Caki2 (cell line): ENCODE results near the gene SCEL. TPM values are rescaled to one million over a fixed set of nuclear protein-coding genes. Genes with fewer than 3 reads are reported as not detected.
A peak's percentile ranks its signal among the peaks of the same experiment; 100 is the strongest.
"Not testable (repeated sequence)": the region's sequence is repeated elsewhere in the genome, so short reads cannot be mapped to it uniquely, and the experiment has no call there.

Experiments
- DNase-seq: peaks from one replicate; pipeline ENCODE4 v3.0.0-alpha.2; 2015; ENCODE audit warnings: low read depth
- in situ Hi-C: cut with HindIII; loops from 2 replicates; pipeline ENCODE4 v1.10.0; 2016; ENCODE audit warnings: low sequenced_read_pairs, low pct_unique_long_range_greater_than_20kb, mixed read lengths
- total RNA-seq: library from RNA; depleted of rRNA; stranded (reverse); fragments of >200 nt; shearing (Covaris generic); gene quantifications from 2 replicates; pipeline ENCODE4 v1.2.3, GENCODE V29; 2014; ENCODE audit warnings: low replicate concordance

SCEL gene
- total RNA-seq, 1 experiment from 2014 or later, result not detected

- in situ Hi-C loops, result no loop called here
- DNase-seq, result no peak
These were observed 17.2 kb upstream of the SCEL start for GRCh38 chr13:77518266-77518665.

- DNase-seq, in situ Hi-C loops: not testable (repeated sequence)
These were observed 16.1 kb upstream of the SCEL start for GRCh38 chr13:77519396-77519795.

DNA sequence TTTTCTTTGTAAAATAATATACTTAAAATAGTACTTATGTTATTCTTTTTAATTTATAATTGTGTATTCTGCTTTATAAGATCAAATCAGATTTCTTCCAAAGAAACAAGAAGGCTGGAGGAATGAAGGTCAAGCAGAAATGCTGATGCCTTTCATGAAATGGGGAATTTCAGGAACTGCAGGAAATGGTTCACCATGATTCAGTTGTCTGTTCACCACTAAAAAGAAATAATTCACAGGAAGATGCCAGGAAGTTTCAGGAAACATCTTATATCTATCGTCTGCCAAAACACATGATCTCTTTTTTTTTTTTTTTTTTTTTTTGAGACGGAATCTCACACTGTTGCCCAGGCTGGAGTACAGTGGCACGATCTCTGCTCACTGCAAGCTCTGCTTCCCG is 15.7 kb upstream of the SCEL start:
- no peak for DNase-seq

DNA sequence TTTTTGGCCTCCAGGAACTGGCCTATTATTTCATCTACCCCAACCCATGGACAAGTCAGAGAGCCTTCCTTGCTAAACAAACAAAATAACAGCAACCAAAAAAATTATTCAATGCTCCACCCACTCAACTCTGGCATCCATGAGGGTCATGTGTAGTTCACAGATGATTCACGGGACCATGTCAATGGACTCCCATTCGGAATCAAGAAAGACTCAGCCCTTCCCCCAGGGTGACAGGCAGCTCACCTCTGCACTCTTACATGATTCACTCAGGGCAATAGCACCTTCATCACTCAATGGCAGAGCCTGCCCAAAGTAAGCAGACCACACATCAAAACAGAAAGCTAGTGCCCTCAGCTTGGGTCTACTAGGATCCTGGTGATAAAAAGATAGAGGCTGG is 14.3 kb upstream of the SCEL start:
- in situ Hi-C loops, result no loop called here
- DNase-seq, result peak; percentile 78

More for the DNA sequence above, 15.7 kb upstream of the SCEL start:
- in situ Hi-C loops, result no loop called here

- in situ Hi-C loops, result no loop called here
- DNase-seq, result peak; percentile 33
These were observed 13.7 kb upstream of the SCEL start for GRCh38 chr13:77521595-77522367.

- no peak for DNase-seq
- in situ Hi-C loops, result no loop called here
These were observed 13.1 kb upstream of the SCEL start for GRCh38 chr13:77522444-77522843.

- in situ Hi-C loops, result no loop called here
These were observed 12.1 kb upstream of the SCEL start for GRCh38 chr13:77523386-77523785.

GRCh38 chr13:77523834-77524728 is 11.4 kb upstream of the SCEL start:
- DNase-seq, result no peak
- in situ Hi-C loops, result no loop called here

More at GRCh38 chr13:77523386-77523785, 12.1 kb upstream of the SCEL start:
- DNase-seq, result no peak

DNA sequence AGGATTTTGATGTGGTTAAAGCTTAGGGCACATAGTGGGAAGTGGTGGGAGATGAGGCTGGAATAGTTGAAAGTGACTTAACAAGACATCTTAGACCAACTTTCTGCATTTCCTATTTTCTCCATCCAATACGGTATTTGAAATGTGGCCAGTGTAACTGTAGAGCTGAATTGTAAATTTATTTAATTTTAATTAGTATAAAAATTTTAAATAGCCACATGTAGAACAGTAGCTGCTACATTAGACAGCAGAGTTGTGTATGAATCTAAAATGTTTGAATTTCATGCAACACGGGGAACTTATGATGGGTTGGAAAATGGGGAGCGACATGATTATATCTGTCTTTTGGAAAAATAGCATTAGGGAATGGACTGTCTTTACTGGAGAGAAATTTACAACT is 7.1 kb upstream of the SCEL start:
- DNase-seq, result no peak
- in situ Hi-C loops, result no loop called here

DNA sequence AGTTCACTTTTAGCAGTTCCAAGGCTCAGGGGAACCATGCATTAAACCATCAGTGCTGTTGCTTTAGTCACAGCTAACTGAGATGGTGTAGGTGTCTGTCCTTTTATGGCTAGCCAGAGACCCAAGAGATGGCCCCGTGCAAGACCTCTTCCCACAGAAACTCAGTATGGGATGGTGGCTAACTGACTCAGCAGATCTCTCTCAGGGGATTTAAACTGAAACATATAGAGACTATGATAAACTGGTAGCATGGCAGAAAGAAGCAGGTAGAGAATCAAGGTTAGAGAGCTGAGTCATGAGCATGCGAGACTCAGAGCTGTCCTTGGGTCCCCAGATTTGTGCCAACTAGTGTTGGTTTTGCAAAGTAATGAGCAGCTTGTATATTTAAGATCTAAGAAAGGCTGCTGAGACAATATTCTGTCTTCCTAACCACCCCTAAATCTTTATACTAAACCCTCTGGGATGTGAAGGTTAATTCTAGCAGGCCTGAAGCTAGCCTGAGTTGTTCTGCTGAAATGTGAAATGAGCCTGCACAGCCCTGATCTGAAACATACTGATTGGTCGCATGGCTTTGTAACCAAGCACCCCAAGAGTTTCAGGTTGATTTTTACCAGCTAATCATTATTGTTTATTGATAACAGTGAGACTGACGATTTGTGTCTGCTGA is 6.5 kb upstream of the SCEL start:
- no peak for DNase-seq
- in situ Hi-C loops, result no loop called here

- in situ Hi-C loops, result no loop called here
- DNase-seq, result no peak
These were observed 6.0 kb upstream of the SCEL start for GRCh38 chr13:77529501-77529840.

- no peak for DNase-seq
- in situ Hi-C loops, result no loop called here
These were observed 4.6 kb upstream of the SCEL start for GRCh38 chr13:77530875-77531274.

GRCh38 chr13:77532983-77533382 is 2.5 kb upstream of the SCEL start:
- no peak for DNase-seq
- in situ Hi-C loops, result no loop called here

- in situ Hi-C loops, result no loop called here
- no peak for DNase-seq
These were observed 1.4 kb upstream of the SCEL start for GRCh38 chr13:77533875-77534788.

- in situ Hi-C loops, result no loop called here
- DNase-seq, result no peak
These were observed 852 bp downstream of the SCEL start for GRCh38 chr13:77536358-77536757.

- DNase-seq, result no peak
- in situ Hi-C loops, result no loop called here
These were observed 1.9 kb downstream of the SCEL start for GRCh38 chr13:77537289-77537919.

DNA sequence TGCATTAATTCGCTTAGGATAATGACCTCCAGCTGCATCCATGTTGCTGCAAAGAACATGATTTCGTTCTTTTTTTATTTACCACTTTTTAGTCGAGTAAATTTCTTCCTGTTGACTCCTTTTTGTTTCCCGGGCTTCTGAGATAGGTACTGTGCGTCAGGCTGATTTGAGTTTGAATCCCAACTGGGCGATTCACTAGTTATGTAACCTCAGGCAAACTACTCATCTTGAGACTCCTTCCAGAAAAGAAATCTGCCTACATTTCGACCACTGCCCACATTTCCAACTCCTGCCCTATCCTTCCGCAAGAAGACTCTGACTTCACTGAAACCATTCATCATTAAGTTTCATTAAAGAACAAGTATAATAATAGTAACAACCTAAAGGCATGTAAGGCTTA is 8.2 kb downstream of the SCEL start:
- in situ Hi-C loops, result no loop called here

DNA sequence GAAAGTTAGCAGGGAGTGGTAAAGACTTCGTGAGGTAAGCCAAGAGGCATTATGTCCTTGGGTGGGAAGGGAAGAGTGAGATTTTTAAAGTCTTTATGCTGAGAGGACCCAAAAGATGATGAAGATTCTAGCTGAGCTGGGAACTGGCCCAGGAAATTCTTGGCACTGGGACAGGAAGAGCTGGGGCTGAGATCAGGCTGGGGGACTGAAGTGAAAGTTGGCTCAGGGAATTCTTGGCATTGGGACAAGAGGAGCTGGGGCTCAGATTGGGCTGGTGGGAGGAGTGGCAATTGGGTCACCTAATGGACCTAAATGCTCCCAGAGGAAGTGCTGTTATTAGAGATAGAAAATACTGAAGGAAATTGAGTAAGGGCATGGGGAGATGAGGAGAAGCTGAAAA is 8.8 kb downstream of the SCEL start:
- in situ Hi-C loops, result no loop called here
- no peak for DNase-seq

More for the DNA sequence above, 8.2 kb downstream of the SCEL start:
- no peak for DNase-seq
